T-helper 1 cell treated with Interleukin-12 subunit alpha and Interleukin-12 subunit beta and Interleukin-4 antibody, amounts not matched to agents 30 ng/mL and 1 ng/mL, for 36 hours (primary cell): Measurements from ENCODE around the gene THBD. TPM values are rescaled to one million over a fixed set of nuclear protein-coding genes. Genes with fewer than 3 reads are reported as not detected.

Experiments
- total RNA-seq: library from RNA; stranded (reverse); gene quantifications from 2 replicates; pipeline ENCODE4 v1.2.3, GENCODE V29; 2022

The THBD gene
- total RNA-seq, 1 donor from 2014 or later, result not detected

Other genes with a start within 250 kb of the THBD start
- not detected in 2 replicates for gene SSTR4, start 14.4 kb downstream of the THBD start, total RNA-seq
- 5.5 and 5.9 TPM in 2 replicates for gene CD93, start 36.7 kb upstream of the THBD start, total RNA-seq